Activated naive CD8-positive, alpha-beta T cell treated with anti-CD3 and anti-CD28 coated beads, Interleukin-2, amount 50 U/mL, for 24 hours (primary cell): Measurements from ENCODE around the gene SERTM2.

Source experiments
- ATAC-seq: fragments of 150-1000 bp; cut with Tn5 transposase; one replicate; pipeline ENCODE4 v1.10.0; 2021
- DNase-seq: peaks from one replicate; pipeline ENCODE4 v3.0.0; 2021
- H3K27ac Mint-ChIP-seq: one replicate; pipeline ENCODE4 v1.8.0; 2021; ENCODE audit warnings: mild to moderate bottlenecking, mixed read lengths
- H3K27me3 Mint-ChIP-seq: one replicate; pipeline ENCODE4 v1.8.0; 2021; ENCODE audit warnings: mixed read lengths
- H3K36me3 Mint-ChIP-seq: one replicate; pipeline ENCODE4 v1.8.0; 2021; ENCODE audit warnings: low read depth, mixed read lengths
- H3K4me1 Mint-ChIP-seq: one replicate; pipeline ENCODE4 v1.8.0; 2021; ENCODE audit warnings: mixed read lengths
- H3K4me3 Mint-ChIP-seq: one replicate; pipeline ENCODE4 v1.8.0; 2021; ENCODE audit warnings: mild to moderate bottlenecking, moderate library complexity, mixed read lengths
- H3K9me3 Mint-ChIP-seq: one replicate; pipeline ENCODE4 v1.8.0; 2021; ENCODE audit warnings: mixed read lengths

Gene SERTM2

DNA sequence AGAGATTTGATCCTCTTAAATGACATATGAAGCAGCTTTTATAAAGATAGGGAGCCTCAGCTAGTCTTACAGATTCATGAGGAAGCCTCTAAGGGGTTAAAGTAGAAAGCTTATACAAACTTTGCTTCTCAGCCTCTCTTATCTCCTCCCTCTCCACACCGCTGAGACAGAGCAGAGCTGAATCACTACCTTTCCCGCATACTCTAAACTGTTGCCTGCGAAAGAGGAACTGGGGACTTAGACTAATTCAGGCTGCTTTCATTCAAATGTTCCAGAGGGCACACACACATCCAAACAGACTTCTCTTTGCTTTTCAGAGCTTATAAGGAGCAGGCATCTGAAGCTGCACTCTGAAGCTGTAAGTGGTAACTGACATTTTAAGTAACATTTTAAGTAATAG is at the start of gene SERTM2:
TSS of gene SERTM2 (plus strand) at position 169 of the 400 bp plus-strand sequence. CDS start 7,213 bp downstream, outside the sequence.
- Mint-ChIP-seq H3K36me3 (no peaks in the 10 kb centered on the region), H3K27me3 (no peaks in the 10 kb centered on the region), H3K27ac (no peak within 1 kb of the TSS), H3K9me3 (no peaks in the 10 kb centered on the region), H3K4me3 (no peak within 1 kb of the TSS), H3K4me1 (no peaks in the 10 kb centered on the region)
- no peak for DNase-seq
- no peak for ATAC-seq

DNA sequence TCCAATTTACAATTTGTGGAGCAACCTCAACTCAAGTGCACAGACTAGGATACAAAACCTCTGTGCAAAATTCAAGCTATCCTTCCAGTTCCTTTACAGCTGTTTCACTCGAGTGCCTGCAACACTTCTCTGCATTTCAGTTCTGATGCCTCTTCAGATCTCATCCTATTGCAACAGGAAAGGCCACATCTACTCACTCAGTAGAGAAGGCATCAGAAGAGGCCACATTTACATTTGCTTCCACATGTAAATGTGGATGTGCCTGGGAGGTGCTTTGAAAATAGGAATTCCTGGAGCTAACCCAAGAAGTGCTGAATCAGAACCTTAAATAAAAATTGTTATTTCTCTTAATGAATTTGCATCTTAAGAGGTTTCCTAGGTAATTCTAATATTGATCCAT is 45.8 kb upstream of the SERTM2 start:
- Mint-ChIP-seq H3K27me3 (no peaks in the 10 kb centered on the region), H3K9me3 (no peaks in the 10 kb centered on the region), H3K4me1 (no peaks in the 10 kb centered on the region), H3K4me3 (no peak overlapping the region), H3K36me3 (no peaks in the 10 kb centered on the region), H3K27ac (no peak overlapping the region)
- DNase-seq (no peak), ATAC-seq (no peak)

DNA sequence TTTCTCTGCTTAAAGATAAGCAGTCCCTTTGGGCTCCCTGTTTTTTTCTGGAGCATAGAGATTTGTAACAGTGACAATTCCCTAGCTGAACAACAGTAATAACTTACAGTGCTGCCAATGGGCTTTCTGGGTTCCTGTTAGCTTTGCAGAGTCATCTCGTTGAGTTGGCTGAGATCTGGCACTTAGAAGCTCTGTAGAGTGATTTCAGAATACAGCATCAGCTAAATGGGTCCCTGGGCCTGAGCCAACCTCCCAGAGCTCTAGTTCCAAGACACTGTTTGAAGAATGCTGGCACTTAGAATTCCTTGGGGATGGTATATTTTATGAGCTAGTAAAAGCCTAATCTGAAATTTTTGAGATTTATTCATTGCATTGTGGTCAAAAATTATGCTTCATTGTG is 43.5 kb upstream of the SERTM2 start:
- Mint-ChIP-seq H3K27me3 (no peaks in the 10 kb centered on the region), H3K4me3 (no peak overlapping the region)

DNA sequence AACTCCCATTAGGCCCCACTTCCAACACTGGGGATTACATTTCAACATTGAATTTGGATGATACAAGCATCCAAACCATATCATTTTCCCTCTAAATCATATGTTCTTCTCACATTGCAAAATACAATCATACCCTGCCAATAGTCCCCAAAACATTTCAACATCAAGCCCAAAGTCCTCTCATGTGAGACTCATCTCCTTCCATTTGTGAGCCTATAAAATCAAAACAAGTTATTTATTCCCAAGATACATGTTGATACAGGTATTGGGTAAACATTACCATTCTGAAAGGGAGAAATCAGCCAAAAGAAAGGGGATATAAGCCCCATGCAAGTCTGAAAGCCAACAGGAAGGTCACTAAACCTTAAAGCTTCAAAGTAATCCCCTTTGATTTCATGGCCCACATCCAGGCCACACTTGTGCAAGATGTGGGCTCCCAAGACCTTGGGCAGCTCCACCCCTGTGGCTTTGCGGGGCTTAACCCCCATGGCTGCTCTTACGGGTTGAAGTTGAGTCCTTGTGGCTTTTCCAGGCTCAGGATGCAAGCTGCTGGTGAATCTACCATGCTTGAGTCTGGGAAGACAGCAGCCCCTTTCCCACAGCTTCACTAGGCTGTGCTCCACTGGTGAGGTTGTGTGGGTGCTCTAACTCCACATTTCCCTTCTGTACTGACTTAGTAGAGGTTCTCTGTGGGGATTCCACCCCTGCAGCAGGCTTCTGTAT is 40.6 kb upstream of the SERTM2 start:
- Mint-ChIP-seq H3K4me3 (no peak overlapping the region), H3K27ac (no peak overlapping the region), H3K27me3 (no peaks in the 10 kb centered on the region), H3K4me1 (no peaks in the 10 kb centered on the region), H3K9me3 (peaks cover 6% of the 10 kb centered on the region), H3K36me3 (no peaks in the 10 kb centered on the region)
- DNase-seq (no peak), ATAC-seq (no peak)

More for the DNA sequence above, 43.5 kb upstream of the SERTM2 start:
- H3K9me3 Mint-ChIP-seq, result peaks cover 6% of the 10 kb centered on the region
- DNase-seq, result no peak
- H3K27ac Mint-ChIP-seq, result no peak overlapping the region
- H3K36me3 Mint-ChIP-seq, result no peaks in the 10 kb centered on the region
- ATAC-seq, result no peak
- no peaks in the 10 kb centered on the region for H3K4me1 Mint-ChIP-seq

DNA sequence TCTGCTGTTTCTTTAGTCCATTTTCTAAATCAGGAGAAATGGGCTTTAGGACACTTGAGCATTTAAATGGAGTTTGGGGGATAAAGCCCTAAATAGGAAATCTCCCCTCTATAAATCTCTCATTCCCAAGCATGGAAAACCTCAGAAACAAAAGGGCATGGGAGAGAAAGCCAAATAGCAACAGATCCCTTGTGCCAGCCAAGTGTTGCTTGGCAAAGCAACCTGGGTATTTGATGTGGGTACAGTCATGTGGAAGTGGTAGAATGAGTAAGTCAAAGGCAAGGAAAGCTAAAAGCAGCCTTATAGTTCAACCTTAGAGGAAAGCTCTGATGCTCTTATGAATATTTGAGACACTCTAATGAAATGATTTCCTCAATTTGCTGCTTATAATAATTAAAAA is 29.5 kb upstream of the SERTM2 start:
- H3K36me3 Mint-ChIP-seq, result no peaks in the 10 kb centered on the region
- no peak for ATAC-seq
- H3K9me3 Mint-ChIP-seq, result no peaks in the 10 kb centered on the region
- no peak for DNase-seq
- no peak overlapping the region for H3K27ac Mint-ChIP-seq
- no peaks in the 10 kb centered on the region for H3K4me1 Mint-ChIP-seq
- H3K27me3 Mint-ChIP-seq, result no peaks in the 10 kb centered on the region
- no peak overlapping the region for H3K4me3 Mint-ChIP-seq

DNA sequence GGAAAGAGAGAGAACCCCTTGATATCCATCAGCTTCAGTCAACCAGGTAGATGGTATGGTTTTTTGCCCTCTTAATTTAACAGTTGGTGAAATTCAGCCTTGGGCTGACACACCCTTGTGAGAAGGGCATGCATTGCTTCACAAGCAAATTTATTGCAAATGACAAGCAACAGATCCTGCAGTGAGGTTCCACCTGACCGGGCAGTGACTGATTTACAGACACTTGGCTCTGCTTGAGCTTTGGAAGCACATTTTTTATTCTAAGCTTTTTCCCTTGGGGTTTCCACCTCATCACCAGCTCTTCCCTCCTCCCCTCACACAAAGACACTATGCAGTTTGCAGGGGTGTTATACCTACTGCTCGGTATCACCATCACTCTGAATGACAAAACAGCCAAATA is 28.3 kb upstream of the SERTM2 start:
- no peaks in the 10 kb centered on the region for H3K36me3 Mint-ChIP-seq
- no peaks in the 10 kb centered on the region for H3K27me3 Mint-ChIP-seq
- H3K27ac Mint-ChIP-seq, result no peak overlapping the region
- H3K9me3 Mint-ChIP-seq, result no peaks in the 10 kb centered on the region
- no peak for ATAC-seq
- no peak for DNase-seq
- H3K4me3 Mint-ChIP-seq, result no peak overlapping the region
- H3K4me1 Mint-ChIP-seq, result no peaks in the 10 kb centered on the region

DNA sequence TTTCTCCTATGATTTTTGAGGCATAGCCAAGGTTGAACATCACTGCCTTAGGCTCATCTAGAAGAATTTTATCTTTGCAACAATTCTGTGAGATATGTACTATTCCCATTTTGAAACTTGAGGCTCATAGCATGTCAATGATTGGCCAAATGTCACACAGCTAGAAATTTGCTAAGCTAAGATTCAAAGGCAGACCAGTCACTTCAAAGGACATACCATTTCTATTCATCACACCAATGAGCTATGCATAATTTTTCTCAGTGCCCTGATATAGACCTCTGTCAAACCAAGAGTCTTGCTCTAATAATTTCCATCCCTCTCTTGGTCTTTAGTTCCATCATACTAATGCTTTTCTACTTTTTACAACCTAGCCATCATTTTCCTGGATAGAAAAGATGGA is 27.6 kb upstream of the SERTM2 start:
- DNase-seq (no peak), ATAC-seq (no peak)
- no peak overlapping the region for H3K27ac Mint-ChIP-seq
- peaks cover under 1% of the 10 kb centered on the region for H3K27me3 Mint-ChIP-seq
- no peak overlapping the region for H3K4me3 Mint-ChIP-seq
- H3K36me3 Mint-ChIP-seq, result no peaks in the 10 kb centered on the region
- no peaks in the 10 kb centered on the region for H3K4me1 Mint-ChIP-seq
- H3K9me3 Mint-ChIP-seq, result no peaks in the 10 kb centered on the region

DNA sequence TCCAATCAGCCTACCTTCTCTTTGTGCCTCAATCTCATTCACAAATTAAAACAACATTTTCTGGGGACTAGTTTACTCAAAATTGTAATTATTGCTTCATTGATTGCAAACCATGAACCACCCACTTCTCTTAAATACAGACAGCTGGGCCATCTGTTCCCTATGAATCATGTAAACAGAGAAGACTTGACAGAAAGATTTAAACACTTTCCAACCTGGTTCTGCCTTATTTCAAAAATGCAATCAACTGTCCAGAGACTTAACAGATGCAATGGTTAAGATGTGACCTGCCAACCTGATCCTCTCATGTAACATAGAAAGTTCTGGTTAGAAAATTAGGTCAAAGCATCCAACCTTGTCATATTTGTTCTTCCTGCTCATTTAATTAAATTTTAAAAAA is 20.8 kb upstream of the SERTM2 start:
- Mint-ChIP-seq H3K27me3 (peaks cover 2% of the 10 kb centered on the region), H3K9me3 (no peaks in the 10 kb centered on the region), H3K36me3 (no peaks in the 10 kb centered on the region), H3K4me1 (no peaks in the 10 kb centered on the region), H3K27ac (no peak overlapping the region), H3K4me3 (no peak overlapping the region)
- ATAC-seq (no peak), DNase-seq (no peak)

DNA sequence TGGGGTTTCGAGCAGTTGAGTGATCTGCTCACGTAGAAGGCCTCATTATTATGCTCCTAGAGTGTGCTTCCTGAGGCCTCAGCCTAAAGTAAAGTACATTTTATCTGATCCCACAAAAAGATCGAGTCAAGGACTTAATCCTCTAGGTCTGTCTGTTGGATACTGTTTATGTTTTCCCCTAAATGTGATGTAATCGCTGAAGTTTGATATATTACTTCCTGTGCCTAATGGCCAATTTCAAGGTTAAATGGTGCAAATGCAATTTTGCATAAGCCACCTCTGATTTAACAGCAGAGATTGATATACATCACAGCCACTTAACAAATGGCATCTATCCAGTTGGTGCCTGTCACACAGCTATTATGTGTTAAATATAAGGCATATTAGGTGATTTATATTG is 19.4 kb upstream of the SERTM2 start:
- DNase-seq (no peak), ATAC-seq (no peak)
- Mint-ChIP-seq H3K27ac (no peak overlapping the region), H3K4me1 (no peaks in the 10 kb centered on the region), H3K9me3 (no peaks in the 10 kb centered on the region), H3K4me3 (no peak overlapping the region), H3K36me3 (no peaks in the 10 kb centered on the region), H3K27me3 (peaks cover 2% of the 10 kb centered on the region)

DNA sequence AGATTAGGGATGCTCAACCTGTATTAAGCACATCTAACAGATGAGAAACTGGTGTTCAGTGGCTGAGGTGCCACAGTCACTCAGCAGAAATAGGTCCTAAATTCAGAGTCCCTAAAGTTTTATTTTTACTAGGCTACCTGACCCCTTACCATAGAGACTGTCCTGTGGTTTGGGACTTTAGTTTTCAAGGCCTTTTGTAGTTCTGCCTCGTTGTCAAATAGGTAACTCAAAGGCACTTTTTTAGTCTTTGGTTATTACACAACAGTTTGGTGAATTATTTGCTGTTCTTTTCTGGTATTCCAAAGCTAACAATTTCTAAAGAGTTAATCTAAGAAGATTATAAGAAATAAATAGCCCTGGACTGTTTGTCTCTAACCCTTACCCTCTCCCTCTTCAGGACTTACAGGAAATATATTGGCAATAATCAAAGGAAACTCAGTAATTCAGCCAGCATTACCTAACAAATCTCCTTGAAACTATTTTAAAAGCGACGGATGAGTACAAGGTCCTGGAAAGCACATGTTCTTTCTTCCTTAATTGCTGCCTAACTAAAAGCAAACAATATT is 12.8 kb upstream of the SERTM2 start:
- H3K4me1 Mint-ChIP-seq, result no peaks in the 10 kb centered on the region
- ATAC-seq (no peak), DNase-seq (no peak)
- no peaks in the 10 kb centered on the region for H3K36me3 Mint-ChIP-seq
- no peaks in the 10 kb centered on the region for H3K9me3 Mint-ChIP-seq
- H3K4me3 Mint-ChIP-seq, result no peak overlapping the region
- H3K27ac Mint-ChIP-seq, result no peak overlapping the region
- no peaks in the 10 kb centered on the region for H3K27me3 Mint-ChIP-seq

DNA sequence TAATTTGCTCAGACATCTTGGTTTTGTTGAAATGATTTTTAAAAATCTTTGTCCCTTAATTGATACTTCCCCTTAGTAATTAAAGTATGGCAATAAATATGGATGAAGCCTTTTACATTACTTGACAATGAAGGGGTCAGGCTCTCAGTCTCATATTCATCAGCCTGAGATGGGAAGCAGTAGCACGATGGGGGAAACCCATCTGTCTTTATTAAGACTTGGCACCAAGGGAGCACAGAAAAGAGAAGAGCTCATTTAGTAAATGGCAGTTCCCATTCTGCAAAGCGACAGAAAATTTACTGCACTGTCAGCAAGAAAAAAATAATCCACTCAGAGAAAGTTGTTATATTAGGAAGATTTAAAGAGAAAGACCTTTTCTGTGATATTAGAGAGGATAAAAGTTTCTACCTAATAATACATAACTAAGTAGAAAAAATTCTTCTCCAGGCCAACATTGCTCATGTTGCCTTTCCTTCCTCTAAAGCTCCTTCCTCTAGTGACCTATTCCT is 7.9 kb upstream of the SERTM2 start:
- Mint-ChIP-seq H3K27ac (no peak overlapping the region), H3K4me1 (no peaks in the 10 kb centered on the region), H3K4me3 (no peak overlapping the region), H3K27me3 (peaks cover 4% of the 10 kb centered on the region), H3K9me3 (no peaks in the 10 kb centered on the region), H3K36me3 (no peaks in the 10 kb centered on the region)
- DNase-seq (no peak), ATAC-seq (no peak)

DNA sequence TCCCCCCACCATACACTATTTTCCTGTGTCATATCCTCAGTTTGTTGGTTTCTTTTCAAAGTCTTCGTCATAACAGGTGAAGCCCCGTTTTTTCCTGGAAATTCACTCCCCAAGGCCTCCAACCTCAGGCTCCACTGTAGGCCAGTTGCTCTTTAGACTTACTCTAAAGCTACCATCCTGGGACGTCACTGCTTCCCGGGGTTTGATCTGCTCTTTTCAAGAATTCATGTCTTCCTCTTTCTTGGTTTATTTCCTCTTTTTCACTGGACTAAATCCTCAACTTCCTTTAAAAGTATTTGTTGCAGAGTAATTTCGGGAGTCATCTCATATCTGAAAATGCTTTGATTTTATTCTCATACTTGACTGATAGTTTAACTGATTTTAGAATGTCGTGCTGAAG is 6.5 kb upstream of the SERTM2 start:
- Mint-ChIP-seq H3K9me3 (no peaks in the 10 kb centered on the region), H3K36me3 (no peaks in the 10 kb centered on the region), H3K27ac (no peak overlapping the region), H3K27me3 (peaks cover 4% of the 10 kb centered on the region), H3K4me3 (no peak overlapping the region), H3K4me1 (no peaks in the 10 kb centered on the region)
- DNase-seq, result no peak
- no peak for ATAC-seq

DNA sequence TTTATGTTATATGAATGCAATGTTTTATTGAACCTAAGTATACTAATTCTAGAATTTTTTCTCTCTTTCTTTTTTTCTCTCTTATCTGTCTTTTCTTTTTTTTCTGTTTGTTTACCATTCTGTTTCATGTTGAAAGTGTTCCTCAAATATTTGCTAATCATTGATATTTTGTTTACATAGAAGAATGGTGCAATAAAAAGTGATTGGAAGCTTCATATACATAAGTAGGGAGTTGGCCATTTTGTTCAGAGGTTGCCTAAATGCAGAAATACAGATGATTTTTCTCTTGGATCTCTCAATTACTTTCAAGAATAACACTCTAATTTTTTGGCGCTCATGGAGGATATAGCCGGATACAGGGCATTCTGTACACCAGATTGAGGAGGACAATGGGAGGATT is 5.7 kb upstream of the SERTM2 start:
- H3K27me3 Mint-ChIP-seq, result peaks cover 4% of the 10 kb centered on the region
- no peaks in the 10 kb centered on the region for H3K4me1 Mint-ChIP-seq
- no peak for ATAC-seq

DNA sequence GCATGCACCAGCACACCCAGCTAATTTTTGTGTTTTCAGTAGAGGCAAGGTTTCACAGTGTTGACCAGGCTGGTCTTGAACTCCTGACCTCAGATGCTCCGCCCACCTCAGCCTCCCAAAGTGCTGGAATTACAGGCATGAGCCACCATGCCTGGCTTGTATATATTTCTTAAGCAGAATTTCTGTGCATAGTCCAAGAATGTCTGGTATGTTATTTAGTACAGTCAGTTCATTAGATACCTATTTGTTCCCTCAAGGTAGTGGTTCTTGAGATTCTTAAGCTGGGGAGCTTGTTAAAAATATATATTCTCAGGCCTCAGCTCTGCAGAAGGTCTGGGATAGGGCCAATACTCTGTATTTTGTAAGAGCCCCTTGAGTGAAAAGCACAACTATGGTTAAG is 4.6 kb upstream of the SERTM2 start:
- Mint-ChIP-seq H3K27ac (no peak overlapping the region), H3K4me3 (no peak overlapping the region), H3K4me1 (no peaks in the 10 kb centered on the region), H3K36me3 (no peaks in the 10 kb centered on the region), H3K9me3 (no peaks in the 10 kb centered on the region), H3K27me3 (peaks cover 4% of the 10 kb centered on the region)
- no peak for ATAC-seq
- DNase-seq, result no peak

More for the DNA sequence above, 5.7 kb upstream of the SERTM2 start:
- Mint-ChIP-seq H3K4me3 (no peak overlapping the region), H3K9me3 (no peaks in the 10 kb centered on the region), H3K36me3 (no peaks in the 10 kb centered on the region), H3K27ac (no peak overlapping the region)
- DNase-seq, result no peak

DNA sequence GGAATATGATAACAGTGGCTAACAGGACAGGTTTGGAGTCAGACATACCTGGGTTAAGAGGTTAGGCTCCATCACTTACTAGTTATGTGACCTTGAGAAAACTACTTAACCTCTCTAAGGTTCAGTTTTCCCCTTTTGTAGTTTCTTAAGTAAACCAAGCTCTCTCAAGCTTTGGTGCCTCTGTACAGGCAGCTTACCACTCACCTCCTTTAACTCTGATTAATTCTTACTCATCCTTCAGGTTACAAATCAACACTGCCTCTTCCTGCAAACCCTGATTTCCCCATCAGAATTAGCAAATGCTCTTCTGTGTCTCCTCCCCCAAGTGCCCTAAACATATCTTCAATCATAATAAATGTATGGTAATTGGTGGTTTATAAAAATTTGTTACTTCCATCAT is 3.5 kb upstream of the SERTM2 start:
- Mint-ChIP-seq H3K4me1 (no peaks in the 10 kb centered on the region), H3K4me3 (no peak overlapping the region), H3K27ac (no peak overlapping the region), H3K27me3 (peaks cover 4% of the 10 kb centered on the region), H3K36me3 (no peaks in the 10 kb centered on the region), H3K9me3 (no peaks in the 10 kb centered on the region)
- no peak for ATAC-seq
- DNase-seq, result no peak
